IMR-90 (cell line): ENCODE data around the gene DUSP16. TPM values are rescaled to one million over a fixed set of nuclear protein-coding genes. Genes with fewer than 3 reads are reported as not detected.

Experiments
- ATAC-seq: fragments of 200-7000 bp; cut with Tn5 transposase; 2 replicates; pipeline ENCODE4 v1.9.1; 2020; ENCODE audit warnings: low read depth, mild to moderate bottlenecking, moderate library complexity
- BruUV-seq: library from RNA; stranded (reverse); fragments of 400-500 nt; replicated peaks from 2 replicates; lab custom pipeline; 2021; lab: Mats Ljungman, UMichigan
- CTCF ChIA-PET: fragments of 300-600 bp; formaldehyde crosslinking; extraction: SDS; loops from one replicate; lab custom pipeline; 2021; ENCODE audit warnings: antibody characterized with exemption; lab: Yijun Ruan, JAX
- POLR2A ChIA-PET: fragments of 300-600 bp; sonication (Branson Sonifier 250); formaldehyde crosslinking; loops from one replicate; lab custom pipeline; 2022; ENCODE audit warnings: antibody characterized with exemption; ENCODE audit not compliant: unreplicated experiment; lab: Charles Lee
- DNase-seq: peaks from one replicate; pipeline ENCODE4 v3.0.0; 2013
- H2AFZ ChIP-seq: replicated peaks from 2 replicates; pipeline ENCODE3; 2013; ENCODE audit warnings: low read length, mild to moderate bottlenecking; ENCODE audit not compliant: poor library complexity
- H2AK5ac ChIP-seq: 2 replicates; pipeline ENCODE4 v1.6.1; 2013; ENCODE audit warnings: low read depth, low read length, inconsistent platforms
- H2AK9ac ChIP-seq: replicated peaks from 2 replicates; pipeline ENCODE3; 2013; ENCODE audit warnings: mild to moderate bottlenecking, low read depth, low read length, moderate library complexity; ENCODE audit not compliant: poor library complexity
- H2BK120ac ChIP-seq: 2 replicates; pipeline ENCODE4 v1.6.1; 2013; ENCODE audit warnings: low read depth, low read length, inconsistent platforms
- H2BK15ac ChIP-seq: 3 replicates; pipeline ENCODE4 v1.6.1; 2013; ENCODE audit warnings: low read depth, low read length, inconsistent platforms
- H2BK20ac ChIP-seq: 2 replicates; pipeline ENCODE4 v1.6.1; 2013; ENCODE audit warnings: low read depth, mild to moderate bottlenecking, inconsistent platforms, low read length, moderate library complexity
- H2BK5ac ChIP-seq: 2 replicates; pipeline ENCODE4 v1.6.1; 2013; ENCODE audit warnings: mild to moderate bottlenecking, low read depth, low read length, inconsistent platforms; ENCODE audit not compliant: poor library complexity, severe bottlenecking
- H3K14ac ChIP-seq: replicated peaks from 2 replicates; pipeline ENCODE4 v1.6.1; 2013; ENCODE audit warnings: low read depth, low read length, inconsistent platforms
- H3K18ac ChIP-seq: 2 replicates; pipeline ENCODE4 v1.6.1; 2013; ENCODE audit warnings: low read depth, low read length, control low read depth
- H3K23ac ChIP-seq: 2 replicates; pipeline ENCODE4 v1.6.1; 2013; ENCODE audit warnings: low read depth, low read length, inconsistent platforms
- H3K27ac ChIP-seq: 2 replicates; pipeline ENCODE4 v1.5.1; 2013; ENCODE audit warnings: mild to moderate bottlenecking, control low read depth, low read length; ENCODE audit not compliant: insufficient read depth
- H3K27me3 ChIP-seq: 2 replicates; pipeline ENCODE4 v1.6.1; 2013; ENCODE audit warnings: low read length; ENCODE audit not compliant: control insufficient read depth, insufficient read depth
- H3K36me3 ChIP-seq: 2 replicates; pipeline ENCODE4 v1.6.1; 2013; ENCODE audit warnings: low read length, mixed read lengths; ENCODE audit not compliant: control insufficient read depth, insufficient read depth
- H3K4ac ChIP-seq: 2 replicates; pipeline ENCODE4 v1.6.1; 2013; ENCODE audit warnings: low read depth, low read length, inconsistent platforms
- H3K4me1 ChIP-seq: 2 replicates; pipeline ENCODE4 v1.6.1; 2013; ENCODE audit warnings: low read length, mixed read lengths; ENCODE audit not compliant: control insufficient read depth, insufficient read depth
- H3K4me2 ChIP-seq: 2 replicates; pipeline ENCODE4 v1.6.1; 2013; ENCODE audit warnings: low read depth, mild to moderate bottlenecking, control low read depth, low read length, moderate library complexity
- H3K4me3 ChIP-seq: 2 replicates; pipeline ENCODE4 v1.5.1; 2013; ENCODE audit warnings: low read depth, mild to moderate bottlenecking, control low read depth, low read length, moderate library complexity; ENCODE audit not compliant: insufficient read depth
- H3K56ac ChIP-seq: 2 replicates; pipeline ENCODE4 v1.6.1; 2013; ENCODE audit warnings: low read length, inconsistent platforms; ENCODE audit not compliant: insufficient read depth; ENCODE audit errors: extremely low read depth
- H3K79me1 ChIP-seq, 2 experiments: 2 replicates each; pipeline ENCODE4 v1.6.1; 2013; ENCODE audit warnings: low read length in 2 of 2, inconsistent platforms in 1 of 2, low read depth in 1 of 2
- H3K9ac ChIP-seq: 2 replicates; pipeline ENCODE4 v1.6.1; 2013; ENCODE audit warnings: low read depth, low read length, control low read depth
- H3K9me1 ChIP-seq: 2 replicates; pipeline ENCODE4 v1.6.1; 2013; ENCODE audit warnings: low read length, inconsistent platforms; ENCODE audit not compliant: insufficient read depth
- H3K9me3 ChIP-seq: 2 replicates; pipeline ENCODE4 v1.6.1; 2013; ENCODE audit warnings: low read length; ENCODE audit not compliant: control insufficient read depth, insufficient read depth
- H4K20me1 ChIP-seq: 2 replicates; pipeline ENCODE4 v1.6.1; 2013; ENCODE audit warnings: low read length, inconsistent platforms; ENCODE audit not compliant: insufficient read depth
- H4K5ac ChIP-seq: 2 replicates; pipeline ENCODE4 v1.6.1; 2013; ENCODE audit warnings: mild to moderate bottlenecking, low read depth, low read length, control low read depth
- H4K8ac ChIP-seq, 2 experiments: 2 replicates each; pipeline ENCODE4 v1.6.1; 2013; ENCODE audit warnings: low read depth in 2 of 2, low read length in 2 of 2, control low read depth in 1 of 2, inconsistent platforms in 1 of 2
- H4K91ac ChIP-seq: 2 replicates; pipeline ENCODE4 v1.6.1; 2013; ENCODE audit warnings: low read depth, low read length, inconsistent platforms; ENCODE audit not compliant: insufficient read depth
- BHLHE40 ChIP-seq: fragments of 150-350 bp; IDR thresholded peaks from 2 replicates; pipeline ENCODE4 v1.6.1; 2016; ENCODE audit warnings: mild to moderate bottlenecking, low read depth, low read length
- CEBPB ChIP-seq: IDR thresholded peaks from 2 replicates; pipeline ENCODE4 v1.6.1; 2012; ENCODE audit warnings: low read depth, low read length, improper control_type of control experiment
- CHD1 ChIP-seq: IDR thresholded peaks from 2 replicates; pipeline ENCODE4 v1.6.1; 2012; ENCODE audit warnings: low read depth, low read length, improper control_type of control experiment
- FOS ChIP-seq: fragments of 150-350 bp; IDR thresholded peaks from 2 replicates; pipeline ENCODE4 v1.6.1; 2016; ENCODE audit warnings: low read depth, low read length
- MAFK ChIP-seq: IDR thresholded peaks from 2 replicates; pipeline ENCODE4 v1.6.1; 2012; ENCODE audit warnings: low read depth, low read length, improper control_type of control experiment
- MAZ ChIP-seq: IDR thresholded peaks from 2 replicates; pipeline ENCODE4 v1.6.1; 2012; ENCODE audit warnings: low read depth, mild to moderate bottlenecking, low read length, improper control_type of control experiment, moderate library complexity, borderline replicate concordance
- MXI1 ChIP-seq: IDR thresholded peaks from 2 replicates; pipeline ENCODE4 v1.6.1; 2012; ENCODE audit warnings: low read depth, mild to moderate bottlenecking, low read length, moderate library complexity, borderline replicate concordance
- POLR2A ChIP-seq: IDR thresholded peaks from 2 replicates; pipeline ENCODE4 v1.6.1; 2012; ENCODE audit warnings: mild to moderate bottlenecking, low read depth, low read length
- RAD21 ChIP-seq: IDR thresholded peaks from 2 replicates; pipeline ENCODE4 v1.6.1; 2012; ENCODE audit warnings: low read length, improper control_type of control experiment
- RCOR1 ChIP-seq: IDR thresholded peaks from 2 replicates; pipeline ENCODE4 v1.6.1; 2012; ENCODE audit warnings: mild to moderate bottlenecking, low read length, improper control_type of control experiment; ENCODE audit not compliant: insufficient replicate concordance
- RFX5 ChIP-seq: IDR thresholded peaks from 2 replicates; pipeline ENCODE4 v1.8.0; 2012; ENCODE audit warnings: low read depth, mild to moderate bottlenecking, low read length, moderate library complexity
- SMC3 ChIP-seq: fragments of 150-350 bp; IDR thresholded peaks from 2 replicates; pipeline ENCODE4 v1.6.1; 2016; ENCODE audit warnings: low read depth, mild to moderate bottlenecking, antibody characterized with exemption, low read length, moderate library complexity
- USF2 ChIP-seq: fragments of 150-350 bp; IDR thresholded peaks from 2 replicates; pipeline ENCODE4 v1.6.1; 2017; ENCODE audit warnings: mild to moderate bottlenecking, antibody characterized with exemption, low read length, low read depth
- WGBS, 2 experiments: methylation state at CpG; one replicate each; pipeline versions ENCODE4 v1.1.5 to v1.1.7; 2013; ENCODE audit warnings: missing lambda C conversion rate in 2 of 2; ENCODE audit not compliant: insufficient read length in 1 of 2; ENCODE audit errors: extremely low coverage in 2 of 2; 5-methylcytosine and 5-hydroxymethylcytosine counted together
- dilution Hi-C: fragments of 300-500 bp; cut with HindIII; formaldehyde crosslinking; loops from one replicate; pipeline ENCODE4 v1.14.3; 2018; ENCODE audit warnings: low sequenced_read_pairs; ENCODE audit not compliant: unreplicated experiment
- in situ Hi-C: fragments of 300-500 bp; cut with MboI; formaldehyde crosslinking; loops from 3 replicates; pipeline ENCODE4 v1.14.3; 2019; ENCODE audit warnings: low sequenced_read_pairs, inconsistent platforms, mixed read lengths
- intact Hi-C: fragments of 100-400 bp; cut with micrococcal nuclease; formaldehyde crosslinking; loops from 2 replicates; pipeline ENCODE4 v1.10.0; 2022
- polyA plus RNA-seq, 3 experiments: library from polyadenylated mRNA; depleted of rRNA; stranded (reverse); fragments of >200 nt; gene quantifications; 2 replicates each; pipeline ENCODE4 v1.2.3, GENCODE V29; 2012; ENCODE audit warnings: low replicate concordance in 1 of 3
- total RNA-seq: library from RNA; depleted of rRNA; stranded (reverse); fragments of >200 nt; gene quantifications from 2 replicates; pipeline ENCODE4 v1.2.3, GENCODE V29; 2012
- TF ChIP-seq, protein P1 (sequence below): conservative IDR thresholded peaks from 2 replicates; pipeline ENCODE4 v1.5.1; 2012; ENCODE audit warnings: mild to moderate bottlenecking, low read depth, low read length, improper control_type of control experiment
- TF ChIP-seq, protein P2 (sequence below): fragments of 150-350 bp; IDR thresholded peaks from 2 replicates; pipeline ENCODE4 v1.6.1; 2016; ENCODE audit warnings: low read depth, mild to moderate bottlenecking, low read length, moderate library complexity, borderline replicate concordance

Gene DUSP16
- total and polyA plus RNA-seq, 2 of the 4 experiments (the other 2 are of a cell fraction): 4.7 to 10.0 TPM

DNA sequence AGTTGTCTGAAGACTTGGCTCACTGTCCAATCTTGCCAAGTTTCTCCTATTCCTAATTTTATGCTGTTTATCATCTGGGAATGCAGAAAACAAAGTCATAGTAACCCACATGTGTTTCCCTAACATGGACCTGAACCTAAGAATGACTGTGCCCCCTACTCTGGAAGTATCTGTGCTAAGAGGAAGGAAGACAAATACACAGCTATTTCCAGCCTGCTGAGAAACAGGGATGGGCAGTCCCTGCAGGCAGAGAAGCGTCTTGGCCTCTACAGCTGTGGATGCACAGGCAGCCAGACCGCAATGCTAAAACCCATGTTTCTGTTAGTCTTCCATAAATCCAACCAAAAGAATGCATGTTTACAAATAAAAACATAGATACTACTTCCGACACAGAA lies 56.2 kb downstream of the DUSP16 start:
- Histone ChIP-seq H3K36me3 (no peaks in the 10 kb centered on the region), H3K14ac (peak overlapping the region; percentile 55), H3K79me1 (peaks cover 13 to 51% of the 10 kb centered on the region in 2 experiments; a peak in 3 of 4 replicates), H4K8ac (peak overlapping the region in 1 of 2 experiments; percentile 23; a peak in 1 of 4 replicates), H4K5ac (no peak overlapping the region; the same call in 1 of the 2 replicates), H3K4me1 (peaks cover 18% of the 10 kb centered on the region), H3K27ac (peak overlapping the region; percentile 37; the same call in 1 of the 2 replicates), H3K27me3 (no peaks in the 10 kb centered on the region), H3K9me3 (no peaks in the 10 kb centered on the region), H3K9ac (peak overlapping the region; percentile 34), H3K4ac (peak overlapping the region; percentile 40; the same call in 1 of the 2 replicates), H2AFZ (no peak overlapping the region), H4K20me1 (peaks cover 3% of the 10 kb centered on the region; the same call in 1 of the 2 replicates), H3K4me2 (peak overlapping the region; percentile 78), H2AK5ac (no peak overlapping the region), H2BK20ac (no peak overlapping the region; the same call in 1 of the 2 replicates), H3K56ac (0 out of 2 replicates have a peak overlapping the region, but pooled peaks have one; percentile 62), H3K23ac (peak overlapping the region; percentile 69; the same call in 1 of the 2 replicates), H4K91ac (no peak overlapping the region), H2BK5ac (peak overlapping the region; percentile 71), H2BK15ac (no peak overlapping the region), H3K9me1 (peaks cover 13% of the 10 kb centered on the region), H2AK9ac (no peak overlapping the region), H2BK120ac (peak overlapping the region; percentile 18; the same call in 1 of the 2 replicates), H3K4me3 (peak overlapping the region; percentile 30; the same call in 1 of the 2 replicates), H3K18ac (peak overlapping the region; percentile 37)
- CTCF ChIA-PET: interaction anchor here (1.5 kb wide), 1 partner anchor 10 kb away, joined by 3 read pairs; no protein-coding TSS in a partner anchor
- POLR2A ChIA-PET: interaction anchor here (0.5 to 0.8 kb wide), 3 partner anchors 16 to 149 kb away, joined by 3 to 4 read pairs (median 3); no protein-coding TSS in a partner anchor
- DNase-seq (peak; percentile 63), ATAC-seq (peak; percentile 66)
- intact Hi-C loops (loop anchor here (5.0 kb wide), 3 partner anchors 56 to 151 kb away; partner anchors contain the start of gene DUSP16), dilution Hi-C loops (no loop called here), in situ Hi-C loops (no loop called here)
- no TSS peak for BruUV-seq
- 0% methylated on average over 1 of the region's 3 CpGs; no CpG with 5 or more reads in 1 of the 2 experiments for WGBS, 2 experiments
- TF ChIP-seq CEBPB (no peak), BHLHE40 (no peak), POLR2A (no peak), RCOR1 (no peak), USF2 (no peak), CHD1 (no peak), MAZ (no peak), FOS (no peak), RFX5 (no peak), MXI1 (no peak), SMC3 (no peak), MAFK (no peak), RAD21 (no peak)
- TF ChIP-seq, protein P1, sequence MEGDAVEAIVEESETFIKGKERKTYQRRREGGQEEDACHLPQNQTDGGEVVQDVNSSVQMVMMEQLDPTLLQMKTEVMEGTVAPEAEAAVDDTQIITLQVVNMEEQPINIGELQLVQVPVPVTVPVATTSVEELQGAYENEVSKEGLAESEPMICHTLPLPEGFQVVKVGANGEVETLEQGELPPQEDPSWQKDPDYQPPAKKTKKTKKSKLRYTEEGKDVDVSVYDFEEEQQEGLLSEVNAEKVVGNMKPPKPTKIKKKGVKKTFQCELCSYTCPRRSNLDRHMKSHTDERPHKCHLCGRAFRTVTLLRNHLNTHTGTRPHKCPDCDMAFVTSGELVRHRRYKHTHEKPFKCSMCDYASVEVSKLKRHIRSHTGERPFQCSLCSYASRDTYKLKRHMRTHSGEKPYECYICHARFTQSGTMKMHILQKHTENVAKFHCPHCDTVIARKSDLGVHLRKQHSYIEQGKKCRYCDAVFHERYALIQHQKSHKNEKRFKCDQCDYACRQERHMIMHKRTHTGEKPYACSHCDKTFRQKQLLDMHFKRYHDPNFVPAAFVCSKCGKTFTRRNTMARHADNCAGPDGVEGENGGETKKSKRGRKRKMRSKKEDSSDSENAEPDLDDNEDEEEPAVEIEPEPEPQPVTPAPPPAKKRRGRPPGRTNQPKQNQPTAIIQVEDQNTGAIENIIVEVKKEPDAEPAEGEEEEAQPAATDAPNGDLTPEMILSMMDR: no peak
- TF ChIP-seq, protein P2, sequence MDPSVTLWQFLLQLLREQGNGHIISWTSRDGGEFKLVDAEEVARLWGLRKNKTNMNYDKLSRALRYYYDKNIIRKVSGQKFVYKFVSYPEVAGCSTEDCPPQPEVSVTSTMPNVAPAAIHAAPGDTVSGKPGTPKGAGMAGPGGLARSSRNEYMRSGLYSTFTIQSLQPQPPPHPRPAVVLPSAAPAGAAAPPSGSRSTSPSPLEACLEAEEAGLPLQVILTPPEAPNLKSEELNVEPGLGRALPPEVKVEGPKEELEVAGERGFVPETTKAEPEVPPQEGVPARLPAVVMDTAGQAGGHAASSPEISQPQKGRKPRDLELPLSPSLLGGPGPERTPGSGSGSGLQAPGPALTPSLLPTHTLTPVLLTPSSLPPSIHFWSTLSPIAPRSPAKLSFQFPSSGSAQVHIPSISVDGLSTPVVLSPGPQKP: no peak
